Measurements from ENCODE around the gene CHST12. TPM values are rescaled to one million over a fixed set of nuclear protein-coding genes. Genes with fewer than 3 reads are reported as not detected.

The CHST12 gene
- total RNA-seq, 1 experiment from 2014 or later = 19.3 TPM

GRCh38 chr7:2425749-2426148 lies 22.3 kb downstream of the CHST12 start:
- Histone ChIP-seq H3K9ac (ENCODE audit: extremely low read depth, insufficient read length, low read length) (no peak overlapping the region), H3K56ac (ENCODE audit: insufficient read length, low read depth, low read length) (no peak overlapping the region), H3K23me2 (ENCODE audit: insufficient read length, low read depth, low read length, poor library complexity, severe bottlenecking) (no peaks in the 10 kb centered on the region), H3K4ac (ENCODE audit: low read depth, low read length) (no peak overlapping the region), H2AFZ (ENCODE audit: low read length) (no peak overlapping the region), H2BK20ac (ENCODE audit: low read depth, low read length, poor library complexity, severe bottlenecking) (no peak overlapping the region), H3K23ac (ENCODE audit: insufficient read length, low read depth, low read length) (no peak overlapping the region), H3K27ac (ENCODE audit: insufficient read length, low read depth, low read length) (no peak overlapping the region), H3T11ph (ENCODE audit: low read length) (no peak overlapping the region), H4K8ac (replicated peaks; ENCODE audit: insufficient read length, low read depth, low read length) (no peak overlapping the region), H2BK5ac (ENCODE audit: insufficient read length, low read length) (no peak overlapping the region), H4K91ac (ENCODE audit: insufficient read length, low read depth, low read length) (no peak overlapping the region), H2BK15ac (ENCODE audit: low read depth, low read length) (no peak overlapping the region), H3K79me2 (ENCODE audit: insufficient read depth, low read length) (no peaks in the 10 kb centered on the region), H3K14ac (ENCODE audit: insufficient read depth, low read length) (no peak overlapping the region), H2BK12ac (ENCODE audit: insufficient read length, low read depth, low read length) (no peak overlapping the region), H3K4me1 (ENCODE audit: insufficient read depth, low read length) (peaks cover 5% of the 10 kb centered on the region; the same call in 1 of the 2 replicates), H4K20me1 (ENCODE audit: control insufficient read depth, insufficient read depth, insufficient read length) (no peaks in the 10 kb centered on the region), H3K4me2 (ENCODE audit: insufficient read depth, insufficient read length, low read length) (no peak overlapping the region), H3K9me3 (ENCODE audit: control insufficient read depth, low read depth, low read length) (no peaks in the 10 kb centered on the region), H3K18ac (ENCODE audit: insufficient read length, low read depth, low read length) (no peak overlapping the region), H2AK5ac (ENCODE audit: insufficient read length, low read length) (no peak overlapping the region), H3K79me1 (ENCODE audit: insufficient read depth, low read depth, low read length, poor library complexity, severe bottlenecking) (no peaks in the 10 kb centered on the region), H2BK120ac (ENCODE audit: low read depth, low read length, poor library complexity, severe bottlenecking) (no peak overlapping the region), H3K27me3 (ENCODE audit: insufficient read depth, low read length) (no peaks in the 10 kb centered on the region), H4K5ac (ENCODE audit: insufficient read length, low read depth, low read length) (no peak overlapping the region)
- peaks cover under 1 to 1% (median under 1%) of the 10 kb centered on the region in 3 experiments; a peak in 5 of 7 replicates for H3K36me3 Mint-ChIP-seq (ENCODE audit: insufficient read depth in 1 of 3, low read depth in 3 of 3)
- TF ChIP-seq CTCF (conservative IDR thresholded peaks at IDR 0.05) = no peak
- H3K4me1 Mint-ChIP-seq = peaks cover 22 to 27% of the 10 kb centered on the region in 2 experiments
- no peak for DNase-seq
- H3K4me3 Mint-ChIP-seq = no peak overlapping the region
- no peaks in the 10 kb centered on the region for H3K27me3 Mint-ChIP-seq (ENCODE audit: low read depth)
- peak overlapping the region in 2 of 3 experiments; percentile 17 to 65; a peak in 6 of 7 replicates for H3K27ac Mint-ChIP-seq
- H3K9me3 Mint-ChIP-seq = peaks cover 0 to under 1% of the 10 kb centered on the region in 2 experiments; a peak in 2 of 5 replicates
- WGBS (ENCODE audit: extremely low coverage, insufficient read length, low lambda C conversion rate) = no CpG with 5 or more reads among the region's 10 CpGs

All from H9 (cell line).